Measurements from ENCODE around the gene FGF22.

GRCh38 chr19:596263-596655, 43.4 kb upstream of the FGF22 start:
- TF ChIP-seq CTCF (conservative IDR thresholded peaks at IDR 0.05; ENCODE audit: low read length) (no peak), EZH2phosphoT487 (IDR thresholded peaks at IDR 0.05; ENCODE audit: borderline replicate concordance, low read depth, low read length) (no peak)

Data from OCI-LY7 (cell line).